Activated T-cell treated with anti-CD3 and anti-CD28 coated beads for 24 hours (primary cell): Measurements from ENCODE around the gene CD34.

Source experiments
- DNase-seq: peaks from one replicate; pipeline ENCODE4 v3.0.0-alpha.2; 2020; ENCODE audit warnings: low read depth

Gene CD34

GRCh38 chr1:207853372-207853757 is 57.6 kb downstream of the CD34 start:
- DNase-seq: no peak

GRCh38 chr1:207852576-207853371 is 58.2 kb downstream of the CD34 start:
- DNase-seq: no peak

GRCh38 chr1:207851696-207852095 is 59.2 kb downstream of the CD34 start:
- DNase-seq: no peak

- no peak for DNase-seq
Measured at GRCh38 chr1:207850621-207851407, 60.1 kb downstream of the CD34 start.

GRCh38 chr1:207849646-207850045 is 61.3 kb downstream of the CD34 start:
- DNase-seq: no peak

- DNase-seq: no peak
Measured at GRCh38 chr1:207849016-207849415, 61.9 kb downstream of the CD34 start.

- DNase-seq: no peak
Measured at GRCh38 chr1:207848234-207848633, 62.7 kb downstream of the CD34 start.

GRCh38 chr1:207847116-207847515 is 63.8 kb downstream of the CD34 start:
- no peak for DNase-seq

- no peak for DNase-seq
Measured at GRCh38 chr1:207845109-207845508, 65.8 kb downstream of the CD34 start.

GRCh38 chr1:207844371-207844770 is 66.6 kb downstream of the CD34 start:
- no peak for DNase-seq

GRCh38 chr1:207842506-207842905 is 68.4 kb downstream of the CD34 start:
- no peak for DNase-seq

GRCh38 chr1:207841901-207842300 is 69.0 kb downstream of the CD34 start:
- DNase-seq: no peak

GRCh38 chr1:207841293-207841692 is 69.6 kb downstream of the CD34 start:
- DNase-seq: no peak

GRCh38 chr1:207840380-207840779 is 70.5 kb downstream of the CD34 start:
- no peak for DNase-seq

GRCh38 chr1:207839083-207839413 is 71.9 kb downstream of the CD34 start:
- no peak for DNase-seq

GRCh38 chr1:207838156-207839082 is 72.5 kb downstream of the CD34 start:
- no peak for DNase-seq

- DNase-seq: no peak
Measured at GRCh38 chr1:207837673-207838072, 73.3 kb downstream of the CD34 start.

GRCh38 chr1:207836591-207837347 is 74.2 kb downstream of the CD34 start:
- no peak for DNase-seq

- no peak for DNase-seq
Measured at GRCh38 chr1:207835958-207836357, 75.0 kb downstream of the CD34 start.

GRCh38 chr1:207833956-207834660 is 76.8 kb downstream of the CD34 start:
- no peak for DNase-seq

GRCh38 chr1:207833381-207833780 is 77.5 kb downstream of the CD34 start:
- DNase-seq: no peak
